H1 (cell line): ENCODE data around the gene SERPINB2.

Experiments used
- CHD2 ChIP-seq: IDR thresholded peaks from 2 replicates; pipeline ENCODE4 v1.6.1; 2012; ENCODE audit warnings: low read length, improper control_type of control experiment
- CTCF ChIP-seq, 3 experiments: IDR thresholded peaks; 1 replicate in 2 of 3; 2 replicates in 1 of 3; pipeline versions ENCODE4 v1.5.1 to v1.6.1; 2011; ENCODE audit warnings: low read length in 3 of 3, mild to moderate bottlenecking in 3 of 3, inconsistent platforms in 2 of 3, low read depth in 1 of 3, moderate library complexity in 1 of 3; ENCODE audit not compliant: insufficient read depth in 1 of 3; ENCODE audit errors: control extremely low read depth in 1 of 3
- EP300 ChIP-seq, 2 experiments: IDR thresholded peaks; 1 replicate in 1 of 2; 2 replicates in 1 of 2; pipeline ENCODE4 v1.6.1; 2011 to 2012; ENCODE audit warnings: low read depth in 2 of 2, low read length in 2 of 2, mild to moderate bottlenecking in 2 of 2, borderline replicate concordance in 1 of 2, inconsistent platforms in 1 of 2, moderate library complexity in 1 of 2
- POLR2A ChIP-seq, 2 experiments: IDR thresholded peaks; 1 replicate in 1 of 2; 2 replicates in 1 of 2; pipeline ENCODE4 v1.6.1; 2011; ENCODE audit warnings: low read depth in 2 of 2, low read length in 2 of 2, mild to moderate bottlenecking in 2 of 2; ENCODE audit errors: control extremely low read depth in 1 of 2
- SP1 ChIP-seq: IDR thresholded peaks from 2 replicates; pipeline ENCODE4 v1.6.1; 2011; ENCODE audit warnings: low read depth, low read length

GRCh38 chr18:63907664-63908063, 20.2 kb downstream of the SERPINB2 start, which contains the start of gene SERPINB10:
- TF ChIP-seq CTCF (IDR thresholded peaks at IDR 0.05; ENCODE audit: control extremely low read depth in 1 of 3, insufficient read depth in 1 of 3, low read depth in 1 of 3, low read length in 3 of 3) (no peak), SP1 (no peak), POLR2A (IDR thresholded peaks at IDR 0.05; ENCODE audit: control extremely low read depth in 1 of 2, low read depth in 2 of 2, low read length in 2 of 2) (no peak), CHD2 (no peak), EP300 (IDR thresholded peaks at IDR 0.05; ENCODE audit: borderline replicate concordance in 1 of 2, low read depth in 2 of 2, low read length in 2 of 2) (no peak)
